HFFc6 (cell line): ENCODE measurements around the gene PVALB. TPM values are rescaled to one million over a fixed set of nuclear protein-coding genes. Genes with fewer than 3 reads are reported as not detected.

ENCODE experiments used
- DNase-seq: peaks from one replicate; pipeline ENCODE4 v3.0.0-alpha.2; 2018
- H3K27ac Mint-ChIP-seq: 2 replicates; pipeline ENCODE4 v1.8.0; 2020; ENCODE audit warnings: mild to moderate bottlenecking, mixed read lengths
- H3K27me3 Mint-ChIP-seq: 2 replicates; pipeline ENCODE4 v1.8.0; 2021; ENCODE audit warnings: mild to moderate bottlenecking, moderate library complexity, mixed read lengths; ENCODE audit not compliant: insufficient read depth
- H3K36me3 Mint-ChIP-seq: 2 replicates; pipeline ENCODE4 v1.8.0; 2021; ENCODE audit warnings: low read depth, mixed read lengths
- H3K4me1 Mint-ChIP-seq: 2 replicates; pipeline ENCODE4 v1.8.0; 2020; ENCODE audit warnings: low read depth, mixed read lengths
- H3K4me3 Mint-ChIP-seq: 2 replicates; pipeline ENCODE4 v1.8.0; 2020; ENCODE audit warnings: mild to moderate bottlenecking, moderate library complexity, mixed read lengths
- H3K9me3 Mint-ChIP-seq: 2 replicates; pipeline ENCODE4 v1.8.0; 2020; ENCODE audit warnings: mild to moderate bottlenecking, mixed read lengths
- CTCF ChIP-seq: fragments of 200-600 bp; sonication (generic); IDR thresholded peaks from 2 replicates; pipeline ENCODE4 v1.5.0; 2021; ENCODE audit warnings: antibody characterized with exemption, mild to moderate bottlenecking
- total RNA-seq, 6 experiments: library from RNA; stranded (reverse); fragmentation: NEBNext Ultra II Directional; extraction: Animal tissue kit (Norgen Biotek cat#: 25700); gene quantifications; 2 replicates in 1 of 6; 3 replicates in 5 of 6; pipeline ENCODE4 v1.2.3, GENCODE V29; 2021

Gene PVALB
- total RNA-seq, 6 experiments from 2014 or later: not detected

GRCh38 chr22:36759481-36760159 lies 57.2 kb downstream of the PVALB start:
- Mint-ChIP-seq H3K9me3 (no peaks in the 10 kb centered on the region), H3K36me3 (no peaks in the 10 kb centered on the region)

GRCh38 chr22:36758792-36759271 lies 58.0 kb downstream of the PVALB start:
- H3K36me3 Mint-ChIP-seq: no peaks in the 10 kb centered on the region
- H3K27me3 Mint-ChIP-seq: peaks cover 20% of the 10 kb centered on the region
- H3K27ac Mint-ChIP-seq: no peak overlapping the region
- TF ChIP-seq CTCF: no peak
- H3K9me3 Mint-ChIP-seq: no peaks in the 10 kb centered on the region
- no peak overlapping the region for H3K4me3 Mint-ChIP-seq
- DNase-seq: no peak
- H3K4me1 Mint-ChIP-seq: peaks cover 5% of the 10 kb centered on the region

More at GRCh38 chr22:36759481-36760159, 57.2 kb downstream of the PVALB start:
- H3K4me1 Mint-ChIP-seq: peaks cover 5% of the 10 kb centered on the region
- no peak overlapping the region for H3K27ac Mint-ChIP-seq
- peaks cover 16% of the 10 kb centered on the region for H3K27me3 Mint-ChIP-seq
- H3K4me3 Mint-ChIP-seq: no peak overlapping the region
- no peak for DNase-seq
- TF ChIP-seq CTCF: no peak; the same call in 1 of the 2 replicates

- H3K9me3 Mint-ChIP-seq: no peaks in the 10 kb centered on the region
- TF ChIP-seq CTCF: peak; percentile 91
- DNase-seq: peak; percentile 56
- H3K36me3 Mint-ChIP-seq: no peaks in the 10 kb centered on the region
- peaks cover 30% of the 10 kb centered on the region for H3K27me3 Mint-ChIP-seq
- no peak overlapping the region for H3K27ac Mint-ChIP-seq
- H3K4me1 Mint-ChIP-seq: peaks cover 2% of the 10 kb centered on the region
- no peak overlapping the region for H3K4me3 Mint-ChIP-seq
Observed at GRCh38 chr22:36757668-36758211, 59.1 kb downstream of the PVALB start.

GRCh38 chr22:36756746-36757655 lies 59.8 kb downstream of the PVALB start:
- H3K4me1 Mint-ChIP-seq: no peaks in the 10 kb centered on the region
- no peaks in the 10 kb centered on the region for H3K36me3 Mint-ChIP-seq
- TF ChIP-seq CTCF: no peak
- no peaks in the 10 kb centered on the region for H3K9me3 Mint-ChIP-seq
- DNase-seq: no peak
- no peak overlapping the region for H3K27ac Mint-ChIP-seq
- H3K27me3 Mint-ChIP-seq: peaks cover 30% of the 10 kb centered on the region
- no peak overlapping the region for H3K4me3 Mint-ChIP-seq

- no peaks in the 10 kb centered on the region for H3K4me1 Mint-ChIP-seq
- no peak overlapping the region for H3K27ac Mint-ChIP-seq
- DNase-seq: no peak
- no peaks in the 10 kb centered on the region for H3K9me3 Mint-ChIP-seq
- no peaks in the 10 kb centered on the region for H3K36me3 Mint-ChIP-seq
- no peak for TF ChIP-seq CTCF
- H3K27me3 Mint-ChIP-seq: peaks cover 30% of the 10 kb centered on the region
- H3K4me3 Mint-ChIP-seq: no peak overlapping the region
Observed at GRCh38 chr22:36756031-36756430, 60.8 kb downstream of the PVALB start.
